GM11168 (cell line): ENCODE data around the gene GRAP2.
"Not testable (repeated sequence)": the region's sequence is repeated elsewhere in the genome, so short reads cannot be mapped to it uniquely, and the experiment has no call there.

Experiments used
- in situ Hi-C: fragments of 300-500 bp; cut with MboI; formaldehyde crosslinking; loops from one replicate; pipeline ENCODE4 v1.12.0; 2022; ENCODE audit warnings: low sequenced_read_pairs; ENCODE audit not compliant: unreplicated experiment

GRAP2 gene

DNA sequence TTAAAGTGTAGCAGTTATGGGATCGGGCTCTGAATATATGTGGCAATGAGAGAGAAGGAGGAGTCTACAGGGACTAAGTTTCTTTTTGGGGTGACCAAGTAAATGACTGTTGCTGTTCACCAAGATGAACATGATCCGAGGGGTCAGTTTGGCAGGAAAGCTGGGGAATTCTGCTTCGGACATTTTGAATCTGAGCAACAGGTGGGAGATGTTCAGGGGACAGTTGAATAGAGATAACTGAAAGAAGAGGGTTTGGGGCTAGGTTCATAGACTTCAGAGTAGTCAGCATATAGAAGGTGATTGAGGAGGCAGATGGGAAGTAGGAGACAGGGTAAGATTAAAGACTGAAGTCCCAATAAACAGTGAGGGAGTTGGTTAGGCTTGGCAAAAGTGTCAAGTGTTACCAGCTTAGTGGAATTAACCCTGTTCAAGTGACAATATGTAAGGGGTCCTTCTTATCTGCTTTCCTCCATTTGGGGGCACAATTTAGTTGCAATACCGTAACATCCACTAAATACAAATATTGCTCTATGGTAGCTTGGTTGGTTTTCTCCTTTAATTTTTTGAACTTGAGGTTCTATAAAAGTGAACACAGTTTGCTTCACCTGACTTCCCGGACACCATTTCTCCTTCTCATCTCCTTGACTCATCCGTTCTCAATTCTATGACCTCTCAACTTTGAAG, 4.4 kb upstream of the GRAP2 start:
- in situ Hi-C loops = no loop called here

DNA sequence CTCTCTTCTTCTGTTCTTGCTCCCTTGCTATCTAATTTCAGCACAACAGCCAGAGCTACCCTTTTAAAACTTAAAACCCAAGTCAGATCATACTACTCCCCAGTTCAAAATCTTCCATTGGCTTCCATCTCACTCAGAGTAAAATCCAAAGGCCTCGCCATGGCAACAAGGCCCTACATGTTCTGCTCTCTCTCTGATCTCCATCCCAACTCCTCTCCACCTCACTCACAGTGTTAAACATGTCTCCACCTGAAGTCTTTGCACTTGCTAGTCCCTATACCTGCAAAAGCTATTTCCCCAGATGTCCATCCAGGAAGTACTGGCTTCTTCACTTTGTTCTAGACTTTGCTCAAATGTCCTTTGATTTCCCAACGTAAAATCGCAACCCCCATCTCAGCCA, 3.0 kb upstream of the GRAP2 start:
- in situ Hi-C loops = no loop called here

- in situ Hi-C loops = no loop called here
These were observed 1.9 kb upstream of the GRAP2 start for GRCh38 chr22:39898997-39899396.

DNA sequence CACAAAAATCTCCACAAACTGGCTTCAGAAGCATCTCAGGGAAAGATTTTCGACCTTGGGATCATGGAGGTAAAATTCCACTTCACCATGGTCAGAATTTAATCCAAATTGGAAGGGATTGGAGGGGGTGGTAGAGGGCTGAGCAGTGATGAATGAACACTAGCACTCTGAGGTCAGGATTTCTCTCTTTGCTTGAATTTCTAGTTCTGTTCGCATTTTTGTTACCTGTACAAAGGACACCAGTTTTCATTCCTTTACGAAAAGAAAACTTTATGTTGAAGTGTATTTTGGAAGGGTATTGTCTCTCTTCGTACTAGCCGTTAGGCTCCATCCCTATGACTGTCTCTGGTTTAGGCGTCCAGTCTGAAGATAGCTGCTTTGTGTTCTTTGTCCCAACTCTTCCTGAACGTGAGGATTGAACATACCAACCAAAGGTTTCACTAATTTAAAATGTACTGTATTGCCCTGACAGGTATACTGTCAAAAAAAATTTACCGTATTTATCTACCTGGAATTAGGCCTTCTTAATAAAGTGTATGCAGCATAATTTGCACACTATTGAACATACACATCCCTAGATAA, 772 bp downstream of the GRAP2 start:
- in situ Hi-C loops = no loop called here

DNA sequence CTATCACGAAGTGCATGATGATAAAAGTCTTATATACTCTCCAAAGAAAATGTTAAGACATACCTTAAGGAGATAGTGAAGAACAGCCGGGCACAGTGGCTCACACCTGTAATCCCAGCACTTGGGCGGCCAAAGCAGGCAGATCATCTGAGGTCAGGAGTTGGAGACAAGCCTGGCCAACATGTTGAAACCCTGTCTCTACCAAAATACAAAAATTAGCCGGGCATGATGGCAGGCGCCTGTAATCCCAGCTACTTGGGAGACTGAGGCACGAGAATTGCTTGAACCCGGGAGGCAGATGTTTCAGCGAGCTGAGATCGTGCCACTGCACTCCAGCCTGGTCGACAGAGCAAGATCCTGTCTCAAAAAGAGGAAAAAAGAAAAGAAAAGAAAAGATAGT, 3.1 kb downstream of the GRAP2 start:
- in situ Hi-C loops = not testable (repeated sequence)

DNA sequence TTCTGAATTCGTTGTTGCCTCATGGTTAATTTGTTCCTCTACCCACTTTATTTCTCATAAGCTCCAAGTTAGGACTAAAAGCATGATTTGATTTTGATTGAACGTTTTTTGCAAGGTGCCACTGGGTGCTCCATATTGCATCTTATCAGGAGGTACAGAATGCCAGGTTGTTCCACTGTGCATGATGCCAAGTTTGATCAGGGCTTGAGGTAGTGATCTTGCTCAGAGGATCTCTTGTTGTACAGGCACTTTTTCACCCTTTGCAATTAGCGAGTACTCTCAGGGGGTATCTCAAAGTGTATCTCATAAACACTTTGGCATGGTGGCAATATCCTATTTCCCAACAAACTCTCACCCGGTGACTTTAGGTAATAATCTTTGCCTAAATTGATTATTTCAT, 4.0 kb downstream of the GRAP2 start:
- in situ Hi-C loops = no loop called here

- in situ Hi-C loops = no loop called here
These were observed 4.8 kb downstream of the GRAP2 start for GRCh38 chr22:39905687-39906086.

DNA sequence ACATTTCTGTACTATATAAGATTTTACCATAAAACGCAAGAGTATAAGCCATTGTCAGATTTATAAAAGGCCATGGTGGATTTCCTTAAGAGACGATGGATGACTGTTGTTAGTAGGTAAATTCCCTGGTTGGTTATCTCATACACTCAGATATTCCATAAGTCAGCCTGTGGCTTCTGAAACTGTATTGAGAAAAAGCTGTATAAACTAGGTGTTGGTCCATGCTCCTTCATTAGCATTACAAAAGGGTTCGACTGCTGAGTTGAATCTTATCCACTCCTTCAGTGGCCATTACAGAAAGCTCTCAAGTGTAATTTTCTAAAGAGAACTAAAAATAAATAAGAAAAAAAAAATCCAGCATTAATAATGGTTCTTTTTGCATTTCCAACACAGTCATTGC, 5.3 kb downstream of the GRAP2 start:
- in situ Hi-C loops = no loop called here

GRCh38 chr22:39907047-39907446, 6.2 kb downstream of the GRAP2 start:
- in situ Hi-C loops = no loop called here

GRCh38 chr22:39907605-39908097, 6.8 kb downstream of the GRAP2 start:
- in situ Hi-C loops = no loop called here

DNA sequence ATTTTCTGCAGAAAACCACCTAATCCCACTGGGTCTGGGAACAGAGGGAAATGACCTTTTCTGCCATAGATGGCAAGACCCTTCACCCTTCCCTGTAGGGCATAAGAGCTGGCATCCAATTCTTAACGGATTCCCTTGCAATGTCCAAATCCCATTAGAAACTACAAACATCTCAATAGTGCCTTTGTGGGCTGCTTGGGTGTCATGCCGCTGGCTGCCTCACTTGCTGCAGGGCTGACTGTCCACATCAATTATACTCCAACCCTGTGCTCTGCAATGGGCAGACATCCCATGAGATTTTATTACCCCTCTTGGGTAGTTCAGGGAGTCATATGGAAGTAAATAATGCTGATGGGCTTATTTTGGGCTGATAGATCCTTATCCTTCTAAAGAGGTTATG, 7.3 kb downstream of the GRAP2 start:
- in situ Hi-C loops = no loop called here

- in situ Hi-C loops = no loop called here
These were observed 7.9 kb downstream of the GRAP2 start for GRCh38 chr22:39908737-39909136.

DNA sequence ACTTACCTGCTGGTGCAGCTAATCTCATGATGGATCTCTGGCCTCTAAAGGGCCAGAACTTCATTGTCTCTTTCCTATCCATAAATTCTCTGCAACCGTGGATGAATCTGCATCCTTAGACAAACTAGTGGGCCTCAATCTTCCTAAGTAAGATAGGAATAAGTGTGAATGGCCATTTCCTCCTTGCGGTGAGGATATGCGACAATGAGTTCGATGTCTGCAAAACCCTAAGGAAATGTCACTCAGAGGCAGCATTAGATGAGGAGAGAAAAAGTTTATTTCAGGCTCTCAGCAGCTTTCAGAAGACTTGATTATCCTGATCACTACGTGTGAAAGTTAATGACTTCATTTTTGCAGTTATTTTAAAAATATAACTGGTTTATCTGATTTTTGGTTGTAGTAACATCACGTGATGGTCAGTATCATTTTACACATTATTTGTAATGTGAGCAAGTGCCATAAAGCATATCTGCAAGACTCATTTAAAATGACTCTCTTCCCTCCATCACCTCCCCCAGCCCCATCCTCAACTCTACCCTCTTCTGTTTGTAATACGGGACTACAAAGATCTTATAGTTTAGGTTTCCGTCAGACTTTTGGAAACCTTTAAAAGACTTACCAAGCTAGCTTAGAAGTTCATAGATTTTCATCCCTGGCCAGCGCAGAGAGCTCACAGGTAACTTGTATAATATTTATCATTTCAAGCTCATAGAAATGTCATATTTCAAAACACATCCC, 10.2 kb downstream of the GRAP2 start:
- in situ Hi-C loops = no loop called here

DNA sequence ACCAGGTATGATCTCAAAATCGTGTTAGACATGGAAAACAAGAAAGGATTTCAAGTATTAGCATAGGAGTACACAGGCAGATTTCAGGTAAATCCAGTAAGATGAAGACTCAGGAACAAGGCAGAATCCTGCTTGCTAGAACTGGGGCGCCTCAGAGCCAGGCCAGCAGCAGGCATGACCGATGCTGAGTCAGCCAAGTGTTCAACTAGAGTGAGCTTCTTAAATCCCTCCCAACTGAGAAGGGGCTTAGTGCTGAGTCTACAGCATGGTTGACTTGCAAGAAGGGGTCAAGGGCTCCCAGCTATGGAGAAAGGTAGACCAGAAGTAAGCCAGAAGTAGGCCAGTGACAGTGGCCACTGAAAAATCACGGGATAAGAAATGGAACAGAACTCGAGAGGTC, 12.4 kb downstream of the GRAP2 start:
- in situ Hi-C loops = no loop called here

DNA sequence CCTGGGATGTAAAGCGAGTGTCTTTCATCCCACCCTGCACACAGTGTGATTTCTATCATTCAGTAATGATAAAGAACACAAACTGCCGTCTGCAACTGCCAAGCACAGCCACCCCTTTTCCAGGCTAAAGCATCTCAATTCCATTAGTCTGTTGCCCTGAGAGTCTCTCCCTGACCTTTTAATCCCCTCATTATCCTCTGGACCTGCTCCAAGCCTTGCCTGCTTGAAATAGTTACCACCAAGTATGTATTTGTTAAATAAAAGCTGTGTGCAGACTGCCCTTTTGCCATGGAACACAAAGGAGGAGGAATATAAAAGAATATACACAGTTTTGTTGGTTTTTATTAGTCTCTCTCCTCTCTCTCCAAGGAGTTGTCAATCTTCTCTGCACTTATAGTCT, 13.0 kb downstream of the GRAP2 start:
- in situ Hi-C loops = no loop called here

DNA sequence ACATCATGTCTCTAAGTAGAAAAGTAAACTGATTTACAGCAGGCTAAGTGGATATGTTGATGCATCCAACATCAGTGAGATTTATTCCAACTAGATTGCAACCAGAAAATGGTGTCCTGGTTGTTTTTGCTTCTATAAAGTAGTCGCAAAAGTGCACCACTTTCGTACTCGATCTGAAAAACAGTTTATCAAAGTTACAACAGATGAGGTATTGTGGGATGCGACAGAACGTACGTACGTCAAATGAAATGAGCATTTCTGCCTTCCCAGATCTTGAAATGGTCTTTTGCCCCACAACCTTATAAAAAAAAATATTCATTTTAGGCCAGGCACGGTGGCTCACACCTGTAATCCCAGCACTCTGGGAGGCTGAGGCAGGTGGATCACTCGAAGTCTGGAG, 13.7 kb downstream of the GRAP2 start:
- in situ Hi-C loops = no loop called here

DNA sequence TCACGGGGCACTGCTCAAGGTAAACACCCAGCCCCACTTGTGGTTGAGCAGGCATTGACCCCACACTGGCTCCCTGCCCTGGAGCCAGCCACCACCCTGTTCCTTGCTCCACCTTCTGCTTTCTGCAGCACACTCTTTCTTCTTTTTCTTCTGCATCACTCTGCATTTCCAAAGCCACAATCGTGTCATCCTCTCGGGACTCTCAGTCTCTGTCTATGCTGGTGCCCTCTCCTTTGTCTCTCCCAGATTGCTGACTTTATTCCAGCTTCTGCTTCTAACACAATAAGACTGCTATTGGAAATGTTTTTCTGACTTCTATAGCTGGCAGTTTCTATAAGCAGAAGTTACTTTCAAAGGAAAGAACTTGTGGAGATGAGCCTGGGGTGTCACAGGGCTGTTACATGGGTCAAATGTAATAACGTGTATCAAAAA, 14.4 kb downstream of the GRAP2 start:
- in situ Hi-C loops = no loop called here

GRCh38 chr22:39916496-39916895, 15.6 kb downstream of the GRAP2 start:
- in situ Hi-C loops = no loop called here

DNA sequence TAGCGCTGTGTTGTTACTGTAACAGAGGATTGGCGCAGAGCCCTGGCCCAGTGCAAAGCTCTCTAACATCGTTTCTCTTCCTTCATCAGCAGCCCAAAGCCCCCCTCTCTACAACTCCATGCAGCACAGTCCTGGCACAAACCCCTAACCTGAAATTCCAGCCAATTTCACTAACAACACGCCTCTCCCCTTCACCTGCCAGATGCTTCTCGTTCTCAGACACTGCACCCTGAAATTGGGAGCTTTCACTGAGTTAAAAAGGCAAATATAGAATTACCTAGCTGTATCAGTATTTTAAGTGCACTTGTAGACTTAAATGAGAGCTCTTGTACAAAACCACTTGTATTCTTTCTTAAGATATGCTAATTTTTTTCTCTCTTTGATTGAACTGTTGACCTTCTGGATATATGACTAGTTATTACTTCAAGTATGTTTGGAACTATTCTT, 16.3 kb downstream of the GRAP2 start:
- in situ Hi-C loops = no loop called here

GRCh38 chr22:39917776-39918495, 17.1 kb downstream of the GRAP2 start:
- in situ Hi-C loops = no loop called here
